HL-60/S4 treated with phorbol 12-myristate 13-acetate at 8.2 ng/mL for 4 days and 3 days (cell line): ENCODE measurements around the gene ORM1.

Source experiments
- in situ Hi-C: fragments of 300-500 bp; cut with MboI; formaldehyde crosslinking; loops from 2 replicates; pipeline ENCODE4 v1.15.0; 2022; ENCODE audit warnings: low sequenced_read_pairs

The ORM1 gene

GRCh38 chr9:114286146-114286679, 36.7 kb upstream of the ORM1 start:
- in situ Hi-C loops, result loop anchor here (25.0 kb wide), 1 partner anchor 199 kb away; the partner anchor contains the start of genes AMBP and KIF12

DNA sequence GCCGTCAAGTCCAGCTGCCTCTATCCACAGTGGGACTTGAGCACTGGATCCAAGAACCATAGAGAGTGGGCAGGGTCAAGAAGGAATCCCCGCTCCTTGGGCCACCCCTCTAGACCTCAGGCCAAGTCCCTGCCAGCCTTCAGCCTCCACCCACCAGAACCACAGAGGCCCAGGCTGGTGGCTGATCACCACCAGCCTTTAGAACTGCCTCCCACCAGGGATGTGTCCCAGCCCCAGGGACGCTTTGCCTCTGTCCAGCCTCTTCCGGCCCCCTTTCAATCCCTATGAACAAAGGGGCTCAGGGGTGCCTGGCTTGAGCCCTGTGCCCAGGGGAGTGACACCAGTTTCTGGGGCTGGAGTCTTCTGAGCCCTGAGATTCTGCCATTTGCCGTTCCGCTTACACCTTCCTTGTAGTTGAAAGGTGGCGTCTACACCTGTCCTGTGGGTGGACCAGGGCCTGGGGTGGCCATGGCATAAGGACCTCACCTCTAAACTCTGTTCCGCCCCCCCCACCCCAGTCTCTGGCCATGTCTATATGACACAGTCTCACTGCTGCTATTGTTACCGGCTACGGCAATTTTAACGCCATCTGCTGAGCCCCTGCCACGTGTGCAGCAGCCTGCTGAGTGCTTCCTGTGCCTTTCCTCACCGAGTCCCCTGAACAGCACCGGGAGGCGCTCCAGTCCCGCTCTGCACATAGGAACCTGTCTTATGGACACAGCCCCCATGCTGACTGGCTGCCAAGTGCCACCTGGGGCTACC, 35.7 kb upstream of the ORM1 start:
- in situ Hi-C loops, result loop anchor here (25.0 kb wide), 1 partner anchor 200 kb away; the partner anchor contains the start of genes AMBP and KIF12

GRCh38 chr9:114287763-114288192, 35.1 kb upstream of the ORM1 start:
- in situ Hi-C loops, result loop anchor here (25.0 kb wide), 1 partner anchor 200 kb away; the partner anchor contains the start of genes AMBP and KIF12

DNA sequence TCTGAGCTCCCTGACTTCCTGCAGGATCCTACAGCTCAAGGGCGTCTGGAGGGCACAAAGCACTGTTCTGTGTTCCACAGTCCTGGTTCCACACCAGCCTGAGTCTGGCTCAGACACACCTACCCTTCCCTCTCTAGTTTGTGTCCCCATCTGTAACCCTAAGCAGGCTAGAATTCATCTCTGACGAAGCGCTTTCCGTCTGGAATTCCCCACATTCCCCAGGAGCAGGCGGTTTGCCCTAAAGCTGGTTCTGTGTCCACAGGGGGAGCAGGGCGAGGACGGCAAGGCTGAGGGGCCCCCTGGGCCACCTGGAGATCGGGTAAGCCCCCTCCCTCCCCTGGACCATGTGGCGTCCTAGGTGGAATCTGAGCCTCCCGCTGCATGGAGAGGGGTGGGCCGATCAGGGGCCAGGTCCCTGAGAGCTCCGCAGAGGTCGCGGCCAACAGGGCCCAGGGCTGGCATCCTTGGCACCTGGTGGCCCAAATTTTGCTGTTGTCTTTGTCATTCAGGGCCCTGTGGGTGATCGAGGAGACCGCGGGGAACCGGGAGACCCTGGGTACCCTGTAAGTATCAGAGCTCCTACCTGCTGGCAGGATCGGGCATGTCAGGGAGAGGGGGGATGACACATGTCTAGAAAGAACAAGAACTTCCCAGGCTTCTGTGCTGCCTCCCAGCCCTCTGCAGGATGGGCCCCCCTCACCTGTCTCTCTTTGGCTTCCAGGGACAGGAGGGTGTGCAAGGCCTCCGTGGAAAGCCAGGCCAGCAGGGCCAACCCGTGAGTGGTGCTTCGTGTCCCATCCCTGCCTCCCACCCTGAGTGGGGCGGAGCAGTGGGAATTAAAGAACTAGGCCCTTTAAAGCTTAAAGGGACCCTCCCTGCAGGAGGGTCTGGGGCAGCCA, 34.5 kb upstream of the ORM1 start:
- in situ Hi-C loops, result loop anchor here (25.0 kb wide), 1 partner anchor 201 kb away; the partner anchor contains the start of genes AMBP and KIF12

- in situ Hi-C loops, result loop anchor here (25.0 kb wide), 1 partner anchor 202 kb away; the partner anchor contains the start of genes AMBP and KIF12
Measured at GRCh38 chr9:114289106-114289505, 33.8 kb upstream of the ORM1 start.

GRCh38 chr9:114289571-114290481, 33.1 kb upstream of the ORM1 start:
- in situ Hi-C loops, result loop anchor here (25.0 kb wide), 1 partner anchor 203 kb away; the partner anchor contains the start of genes AMBP and KIF12

GRCh38 chr9:114290561-114290986, 32.3 kb upstream of the ORM1 start:
- in situ Hi-C loops, result loop anchor here (25.0 kb wide), 1 partner anchor 203 kb away; the partner anchor contains the start of genes AMBP and KIF12

- in situ Hi-C loops, result loop anchor here (25.0 kb wide), 1 partner anchor 204 kb away; the partner anchor contains the start of genes AMBP and KIF12
Measured at GRCh38 chr9:114291064-114291474, 31.8 kb upstream of the ORM1 start.

GRCh38 chr9:114291886-114292590, 30.9 kb upstream of the ORM1 start:
- in situ Hi-C loops, result loop anchor here (25.0 kb wide), 1 partner anchor 205 kb away; the partner anchor contains the start of genes AMBP and KIF12

- in situ Hi-C loops, result loop anchor here (25.0 kb wide), 1 partner anchor 207 kb away; the partner anchor contains the start of genes AMBP and KIF12
Measured at GRCh38 chr9:114294664-114295063, 28.2 kb upstream of the ORM1 start.

DNA sequence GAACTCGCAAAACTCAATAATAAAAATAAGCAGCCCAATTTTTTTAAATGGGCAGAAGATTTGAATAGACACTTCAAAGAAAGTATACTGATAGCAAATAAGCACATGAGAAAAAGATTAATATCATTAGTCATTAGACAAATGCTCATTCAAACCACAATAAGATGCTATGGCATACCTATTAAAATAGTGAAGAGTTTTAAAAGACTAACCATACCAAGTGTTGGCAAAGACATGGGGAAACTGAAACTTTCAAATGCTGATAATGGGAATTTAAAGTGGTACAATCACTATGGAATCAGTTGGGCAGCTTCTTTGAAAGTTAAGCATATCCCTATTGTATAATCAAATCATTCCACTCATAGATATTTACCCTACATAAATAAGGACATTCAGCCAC, 26.6 kb upstream of the ORM1 start:
- in situ Hi-C loops, result loop anchor here (25.0 kb wide), 1 partner anchor 209 kb away; the partner anchor contains the start of genes AMBP and KIF12

GRCh38 chr9:114299286-114300152, 23.4 kb upstream of the ORM1 start:
- in situ Hi-C loops, result loop anchor here (25.0 kb wide), 1 partner anchor 212 kb away; the partner anchor contains the start of genes AMBP and KIF12

DNA sequence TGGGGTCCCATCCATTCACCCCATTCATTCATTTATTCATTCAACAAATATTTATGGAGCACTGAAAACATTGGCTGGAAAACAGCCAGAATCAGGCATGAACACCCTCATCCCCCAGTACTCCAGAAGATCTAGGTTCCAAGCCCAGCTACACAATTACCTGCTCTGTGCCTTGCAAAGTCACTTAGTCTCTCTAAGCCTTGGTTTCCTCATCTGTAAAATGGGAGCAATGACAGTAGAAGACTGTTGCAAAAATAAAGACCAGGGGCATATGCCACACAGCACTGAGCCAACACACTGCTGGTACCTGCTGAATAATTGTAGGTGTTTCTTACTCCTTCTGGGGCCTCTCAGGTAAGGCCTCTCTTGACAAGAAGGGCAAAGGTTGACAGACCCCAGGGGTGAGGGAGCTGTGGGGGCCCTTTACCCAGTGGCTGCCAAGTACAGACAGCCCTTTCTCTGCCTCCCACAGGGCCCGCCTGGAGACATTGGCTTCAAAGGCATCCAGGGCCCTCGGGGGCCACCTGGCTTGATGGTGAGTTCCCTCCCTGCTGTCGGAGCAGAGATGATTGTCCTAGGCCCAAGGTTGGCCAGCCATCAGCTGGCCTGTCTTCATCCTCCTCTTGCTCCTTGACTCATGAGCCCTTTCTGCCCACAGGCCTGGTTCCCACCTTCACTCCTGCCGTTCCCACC, 22.6 kb upstream of the ORM1 start:
- in situ Hi-C loops, result no loop called here

DNA sequence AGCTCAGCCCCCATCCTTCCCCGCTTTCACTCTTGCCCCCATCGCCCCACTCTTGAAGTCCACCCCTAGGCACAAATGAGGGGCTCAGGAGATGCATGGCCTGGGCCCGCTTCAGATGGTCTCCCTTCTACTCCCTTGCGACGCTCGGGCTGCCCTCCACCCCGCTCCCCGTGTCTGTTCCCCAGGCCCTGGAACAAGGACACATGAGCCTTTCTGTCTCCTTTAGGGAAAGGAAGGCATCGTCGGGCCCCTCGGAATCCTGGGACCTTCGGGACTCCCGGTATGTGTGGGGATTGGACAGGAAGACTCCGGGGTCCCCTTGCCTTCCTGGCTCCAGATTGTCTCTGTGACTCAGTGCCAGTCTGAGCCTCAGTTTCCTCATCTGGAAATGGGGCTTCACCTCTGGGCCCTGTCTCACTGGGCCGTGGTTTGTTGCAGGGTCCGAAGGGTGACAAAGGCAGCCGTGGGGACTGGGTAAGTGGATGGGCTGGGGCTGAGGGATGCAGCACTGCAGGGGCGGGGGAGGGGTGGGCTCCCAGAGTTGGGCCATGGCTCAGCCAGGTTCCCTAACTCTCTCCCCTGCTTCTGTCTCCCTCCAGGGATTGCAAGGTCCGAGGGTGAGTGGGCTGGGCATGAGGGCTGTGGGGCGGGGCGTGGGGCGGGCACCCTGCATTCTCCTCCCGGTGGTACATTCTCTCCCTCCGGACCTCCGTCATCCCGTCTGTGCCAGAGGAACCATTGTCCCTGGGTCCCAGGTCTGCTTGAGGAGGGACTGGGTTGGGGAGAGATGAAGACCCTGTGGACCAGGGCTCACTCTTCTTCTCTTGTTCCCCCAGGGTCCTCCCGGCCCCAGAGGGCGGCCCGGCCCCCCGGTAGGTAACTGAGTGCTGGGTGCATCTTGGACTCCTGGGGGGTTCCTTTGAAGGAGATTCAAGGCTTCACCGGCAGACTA, 21.8 kb upstream of the ORM1 start:
- in situ Hi-C loops, result no loop called here

- in situ Hi-C loops, result no loop called here
Measured at GRCh38 chr9:114301798-114302565, 20.9 kb upstream of the ORM1 start.
